HG02678 (cell line): Measurements from ENCODE around the gene CCDC102B.
"Not testable (repeated sequence)": the region's sequence is repeated elsewhere in the genome, so short reads cannot be mapped to it uniquely, and the experiment has no call there.

Experiments
- ATAC-seq: cut with Tn5 transposase; IDR thresholded peaks from one replicate; pipeline ENCODE4 v1.9.1; 2021; ENCODE audit warnings: mild to moderate bottlenecking, moderate library complexity; ENCODE audit not compliant: unreplicated experiment

CCDC102B gene

GRCh38 chr18:68962623-68963022, 164.7 kb downstream of the CCDC102B start:
- ATAC-seq, result no peak

DNA sequence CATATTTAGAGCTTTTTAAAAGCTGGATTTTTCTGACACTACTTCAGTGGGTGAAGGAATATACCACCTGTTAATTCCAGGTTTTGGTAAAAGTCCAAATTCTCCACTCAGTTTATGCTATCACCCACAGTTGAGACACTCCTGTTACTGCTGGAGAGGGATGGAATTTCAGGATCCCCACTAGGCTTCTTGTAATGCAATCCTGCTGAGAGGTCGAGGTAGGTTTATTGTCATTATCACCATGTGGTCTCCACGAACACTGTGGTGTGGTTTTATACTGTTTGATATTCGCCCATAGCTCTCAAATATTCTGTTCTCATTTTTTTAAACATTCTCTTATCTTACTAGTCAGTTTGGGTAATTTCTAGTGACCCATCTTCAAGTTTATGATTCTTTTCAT, 167.9 kb downstream of the CCDC102B start:
- no peak for ATAC-seq

DNA sequence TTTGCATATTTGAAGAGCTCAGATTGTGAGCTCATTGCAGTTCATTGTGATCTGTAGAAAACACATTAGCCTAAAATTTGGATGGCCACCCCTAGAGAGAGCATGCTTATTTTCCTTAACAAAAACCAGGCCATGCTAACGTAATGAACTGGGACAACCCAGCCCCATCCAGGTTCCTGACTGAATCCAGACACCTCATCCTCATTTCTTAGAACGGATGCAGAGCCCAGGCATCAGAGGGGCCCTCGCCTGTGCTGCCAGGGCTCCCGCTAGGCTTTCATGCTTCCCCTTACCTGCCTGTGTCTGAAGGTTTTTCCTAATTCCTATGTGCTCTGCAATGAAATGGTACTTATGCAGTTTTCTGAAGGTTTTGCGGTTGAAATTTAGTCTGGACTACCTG, 171.1 kb downstream of the CCDC102B start:
- no peak for ATAC-seq

- ATAC-seq, result no peak
Measured at GRCh38 chr18:68972176-68972575, 174.3 kb downstream of the CCDC102B start.

DNA sequence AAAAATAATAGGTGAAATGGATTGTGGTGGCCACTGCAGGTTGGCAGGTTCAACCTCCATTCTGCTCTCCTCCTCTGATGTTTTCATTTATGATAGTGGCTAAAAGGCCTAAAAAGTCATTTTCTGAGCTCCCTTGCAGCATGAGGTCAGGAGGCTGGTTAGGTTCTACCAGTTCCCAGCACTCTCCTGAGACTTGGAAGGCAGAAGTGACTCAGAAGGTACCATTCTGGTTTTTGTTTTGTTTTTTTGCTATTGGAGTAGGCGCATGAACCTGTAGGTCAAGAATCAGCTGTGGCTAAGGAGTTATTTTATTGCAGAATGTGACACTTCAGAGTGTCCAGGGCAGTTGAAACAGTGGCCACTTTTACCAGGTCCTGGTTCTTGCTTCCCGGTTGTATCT, 181.9 kb downstream of the CCDC102B start:
- no peak for ATAC-seq

GRCh38 chr18:68983126-68983525, 185.2 kb downstream of the CCDC102B start:
- ATAC-seq, result no peak

GRCh38 chr18:68984342-68984741, 186.5 kb downstream of the CCDC102B start:
- ATAC-seq, result no peak

DNA sequence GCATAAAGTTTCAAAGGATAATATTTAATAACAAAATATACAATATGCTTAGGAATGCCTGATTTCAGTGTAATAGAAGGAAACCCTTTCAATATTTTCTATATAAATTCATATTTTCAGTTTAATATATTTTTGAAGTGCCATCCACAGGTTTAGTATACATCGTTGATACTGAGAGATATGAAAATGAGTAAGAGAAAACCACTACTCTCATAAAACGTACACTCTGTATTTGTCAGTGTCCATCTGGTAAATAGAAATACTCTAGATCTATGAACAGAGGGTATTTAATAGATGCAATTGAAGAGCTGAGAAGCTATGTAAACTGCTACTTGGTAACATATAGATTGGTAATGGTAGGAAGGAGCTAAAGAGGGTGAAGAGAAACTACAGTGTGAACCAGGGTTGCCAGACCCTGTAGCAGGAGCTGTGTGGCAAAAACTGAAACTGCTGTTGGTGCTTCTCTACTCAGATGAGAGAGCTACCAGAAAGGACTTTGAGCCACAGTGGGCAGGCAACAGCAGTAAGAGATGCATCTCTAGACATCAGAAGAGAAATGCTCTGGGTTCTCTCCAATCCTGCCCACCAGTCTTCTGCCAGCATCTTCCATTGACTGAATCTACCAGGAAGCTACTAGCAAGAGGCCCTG, 187.4 kb downstream of the CCDC102B start:
- ATAC-seq, result peak; percentile 93

- no peak for ATAC-seq
Measured at GRCh38 chr18:68991286-68991685, 193.4 kb downstream of the CCDC102B start.

GRCh38 chr18:68992719-68993482, 195.0 kb downstream of the CCDC102B start:
- ATAC-seq, result peak; percentile 57

DNA sequence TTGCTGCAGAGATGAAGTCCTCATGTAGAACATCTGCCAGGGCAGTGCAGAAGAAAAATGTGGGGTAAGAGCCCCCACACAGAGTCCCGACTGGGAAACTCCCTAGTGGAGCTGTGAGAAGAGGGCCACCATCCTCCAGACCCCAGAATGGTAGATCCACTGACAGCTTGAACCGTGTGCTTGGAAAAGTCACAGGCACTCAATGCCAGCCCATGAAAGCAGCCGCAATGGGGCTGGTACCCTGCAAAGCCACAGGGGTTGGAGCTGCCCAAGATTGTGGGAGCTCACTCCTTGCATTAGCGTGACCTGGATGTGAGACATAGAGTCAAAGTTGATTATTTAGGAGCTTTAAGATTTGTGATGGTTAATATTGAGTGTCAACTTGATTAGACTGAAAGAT, 197.8 kb downstream of the CCDC102B start:
- no peak for ATAC-seq

DNA sequence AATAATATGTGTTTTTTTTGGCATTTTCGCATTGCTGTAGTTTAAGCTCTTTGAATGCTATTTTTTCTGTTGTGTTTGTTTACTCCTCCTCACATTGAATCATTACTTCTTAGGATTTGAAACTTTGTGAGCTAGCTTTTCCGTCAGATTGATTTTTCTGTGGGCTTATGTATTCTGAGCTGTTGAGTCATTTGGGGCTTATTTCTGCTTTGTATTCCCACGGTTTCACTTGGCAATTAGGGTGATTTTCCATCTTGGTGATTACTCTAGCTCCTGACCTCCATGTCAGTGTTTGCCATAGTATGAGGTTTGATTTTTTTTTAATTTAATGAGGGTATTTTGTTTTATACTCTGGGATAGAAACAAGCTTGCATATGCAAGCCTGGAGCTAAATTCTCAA, 200.0 kb downstream of the CCDC102B start:
- ATAC-seq, result no peak

DNA sequence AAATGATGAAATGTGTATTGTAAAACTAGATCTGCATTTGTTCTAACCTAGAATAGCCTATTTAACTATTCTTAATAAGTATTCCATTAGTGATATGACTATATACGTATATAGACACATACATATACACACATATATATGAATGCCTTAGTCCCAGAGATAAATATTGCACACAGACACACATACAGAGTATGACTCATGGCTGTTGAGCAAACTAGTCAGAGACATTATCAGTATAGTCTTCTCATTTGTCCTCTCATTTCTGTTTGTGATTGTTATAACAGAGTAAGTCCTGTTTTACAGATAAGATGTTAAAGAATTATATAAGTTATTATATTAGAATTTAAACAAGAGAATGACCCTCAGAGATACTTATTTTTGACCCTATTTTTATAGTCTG, 202.5 kb downstream of the CCDC102B start:
- no peak for ATAC-seq

DNA sequence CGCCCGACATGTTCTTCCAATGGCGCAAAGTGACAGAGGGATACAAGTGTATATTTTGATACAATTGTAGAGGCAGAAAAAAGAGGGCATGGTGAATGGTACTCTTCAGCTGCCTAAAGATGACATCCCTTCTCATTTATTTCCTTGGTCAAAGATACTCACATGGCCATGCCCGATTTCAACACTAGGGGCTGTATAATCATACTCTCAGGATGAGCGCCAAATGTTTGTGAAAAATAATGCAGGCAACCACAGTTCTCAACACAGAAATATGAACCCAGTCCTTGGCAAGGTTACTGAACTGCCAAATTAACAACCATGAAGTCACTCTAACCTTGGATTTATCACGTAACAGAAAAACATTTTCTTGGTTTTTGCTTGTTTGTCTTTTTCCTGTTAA, 204.4 kb downstream of the CCDC102B start:
- no peak for ATAC-seq

DNA sequence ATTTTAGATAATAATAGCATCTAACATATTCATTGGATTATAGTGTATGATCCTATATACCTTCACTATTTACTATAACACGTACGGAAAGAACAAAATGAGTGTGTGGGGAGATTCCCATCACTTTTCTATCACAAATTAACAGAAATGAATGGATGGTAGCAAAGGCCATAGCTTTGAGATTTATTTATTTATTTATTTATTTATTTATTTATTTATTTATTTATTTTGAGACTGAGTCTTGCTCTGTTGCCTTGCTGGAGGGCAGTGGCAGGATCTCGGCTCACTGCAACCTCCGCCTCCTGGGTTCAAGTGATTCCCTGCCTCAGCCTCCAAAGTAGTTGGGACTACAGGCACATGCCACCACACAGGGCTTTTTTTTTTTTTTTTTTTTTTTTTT, 208.3 kb downstream of the CCDC102B start:
- not testable (repeated sequence) for ATAC-seq

- no peak for ATAC-seq
Measured at GRCh38 chr18:69008538-69008937, 210.7 kb downstream of the CCDC102B start.

DNA sequence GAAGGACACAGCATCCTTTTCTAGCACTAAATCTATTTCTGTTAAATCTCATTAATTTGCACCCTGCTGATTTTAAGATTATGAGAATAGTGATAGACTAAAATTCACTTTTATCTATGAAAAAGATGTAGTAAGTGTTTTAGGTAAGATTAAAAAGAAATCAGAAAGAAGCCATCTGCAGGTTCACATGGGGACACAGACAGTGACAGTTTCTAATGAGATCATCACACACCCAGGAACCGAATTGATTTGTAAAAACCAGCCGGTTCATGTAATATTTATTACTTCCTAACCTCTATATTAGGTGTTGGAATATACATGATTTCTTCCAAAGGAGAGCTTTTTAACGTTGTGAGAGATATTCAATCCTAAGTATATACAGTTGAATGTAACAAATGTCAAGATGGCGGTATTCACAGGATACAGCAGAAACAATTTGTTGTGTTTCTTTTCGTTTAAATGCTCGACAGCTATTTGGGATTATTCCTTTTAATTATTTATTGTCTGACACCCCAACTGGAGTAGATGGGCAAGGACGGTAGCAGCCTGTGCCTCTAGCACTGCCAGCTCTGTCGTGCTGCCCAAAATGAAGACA, 223.4 kb downstream of the CCDC102B start:
- no peak for ATAC-seq

DNA sequence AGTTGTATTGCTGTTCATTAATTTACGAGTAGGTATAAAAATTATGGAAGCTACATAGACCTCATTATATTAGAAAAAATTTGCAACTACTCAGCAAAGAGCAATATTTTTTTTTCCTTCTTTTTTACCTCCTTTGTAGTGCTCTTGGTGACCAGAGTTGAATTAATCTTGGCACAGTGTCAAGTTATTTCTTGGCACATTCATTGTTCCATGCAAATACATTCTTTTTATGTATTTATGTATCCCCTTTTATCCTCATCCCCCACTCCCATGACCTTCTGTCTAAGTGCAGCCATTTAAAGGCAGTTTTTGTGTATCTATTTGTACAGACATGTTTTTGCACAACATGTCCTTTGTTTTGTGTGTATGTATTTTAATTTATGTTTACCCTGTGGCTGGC, 224.5 kb downstream of the CCDC102B start:
- no peak for ATAC-seq

GRCh38 chr18:69031571-69031970, 233.7 kb downstream of the CCDC102B start:
- no peak for ATAC-seq

- ATAC-seq, result no peak
Measured at GRCh38 chr18:69032009-69032408, 234.1 kb downstream of the CCDC102B start.

DNA sequence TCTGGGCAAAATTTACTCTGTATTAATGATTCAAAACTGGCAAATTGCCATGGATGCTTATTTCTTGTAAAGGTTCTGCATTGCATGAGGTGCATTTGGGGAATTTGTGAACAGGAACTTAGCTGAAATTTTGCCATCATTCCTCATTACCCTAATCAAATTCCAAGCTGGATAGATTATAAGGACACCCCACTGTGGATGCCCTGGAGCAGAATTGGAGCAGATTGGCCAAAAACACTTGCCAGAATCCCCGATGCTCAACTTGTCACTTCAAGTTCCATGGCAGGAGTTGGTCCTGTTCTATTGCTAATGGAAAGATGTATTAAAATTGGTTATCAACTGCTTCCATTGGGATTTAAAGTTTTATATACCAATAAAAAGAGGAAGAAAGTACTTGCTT, 237.9 kb downstream of the CCDC102B start:
- no peak for ATAC-seq

GRCh38 chr18:69044215-69044614, 246.3 kb downstream of the CCDC102B start:
- no peak for ATAC-seq
